Measurements from ENCODE around the gene THOC5. TPM values are rescaled to one million over a fixed set of nuclear protein-coding genes. Genes with fewer than 3 reads are reported as not detected.

THOC5 gene
- total and polyA plus RNA-seq, 2 experiments from 2014 or later = 24.6 to 53.4 TPM

- H3K9me2 ChIP-seq (ENCODE audit: insufficient read depth) = no peaks in the 10 kb centered on the region
- Mint-ChIP-seq H3K27me3 (ENCODE audit: insufficient read depth, low read depth, poor library complexity) (peaks cover 2% of the 10 kb centered on the region), H3K9me3 (no peaks in the 10 kb centered on the region), H3K4me3 (no peak overlapping the region), H3K36me3 (ENCODE audit: low read depth) (peaks cover 77% of the 10 kb centered on the region), H3K27ac (no peak overlapping the region), H3K4me1 (no peaks in the 10 kb centered on the region; the same call in 2 of the 3 replicates)
- no peaks in the 10 kb centered on the region for H3K4me1 ChIP-seq (ENCODE audit: insufficient read depth)
- H4K20me1 ChIP-seq (replicated peaks; ENCODE audit: insufficient read depth) = peaks cover 3% of the 10 kb centered on the region; the same call in 1 of the 2 replicates
- H3K27ac ChIP-seq (ENCODE audit: low read depth) = no peak overlapping the region
- DNase-seq (ENCODE audit: low spot score) (no peak), ATAC-seq (no peak)
- peaks cover 10% of the 10 kb centered on the region; the same call in 1 of the 2 replicates for H3F3A ChIP-seq (replicated peaks; ENCODE audit: low read depth)
- H3K79me2 ChIP-seq (replicated peaks; ENCODE audit: insufficient read depth) = no peaks in the 10 kb centered on the region
- no peak overlapping the region for H3K4me3 ChIP-seq
- no peak overlapping the region for H3K4me2 ChIP-seq
- H3K27me3 ChIP-seq (ENCODE audit: insufficient read depth) = no peaks in the 10 kb centered on the region
- peaks cover 64% of the 10 kb centered on the region for H3K36me3 ChIP-seq (ENCODE audit: insufficient read depth)
- TF ChIP-seq EZH2phosphoT487 (IDR thresholded peaks at IDR 0.05; ENCODE audit: unreplicated experiment) = no peak
- TF ChIP-seq EZH2 (IDR thresholded peaks at IDR 0.05; ENCODE audit: low read depth, unreplicated experiment) = no peak
- TF ChIP-seq ZNF462 (CRISPR knock-in tag; IDR thresholded peaks at IDR 0.05) = no peak
- TF ChIP-seq, protein P1, sequence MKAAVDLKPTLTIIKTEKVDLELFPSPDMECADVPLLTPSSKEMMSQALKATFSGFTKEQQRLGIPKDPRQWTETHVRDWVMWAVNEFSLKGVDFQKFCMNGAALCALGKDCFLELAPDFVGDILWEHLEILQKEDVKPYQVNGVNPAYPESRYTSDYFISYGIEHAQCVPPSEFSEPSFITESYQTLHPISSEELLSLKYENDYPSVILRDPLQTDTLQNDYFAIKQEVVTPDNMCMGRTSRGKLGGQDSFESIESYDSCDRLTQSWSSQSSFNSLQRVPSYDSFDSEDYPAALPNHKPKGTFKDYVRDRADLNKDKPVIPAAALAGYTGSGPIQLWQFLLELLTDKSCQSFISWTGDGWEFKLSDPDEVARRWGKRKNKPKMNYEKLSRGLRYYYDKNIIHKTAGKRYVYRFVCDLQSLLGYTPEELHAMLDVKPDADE (IDR thresholded peaks at IDR 0.05) = no peak
- no peak for TF ChIP-seq REST (IDR thresholded peaks at IDR 0.05; ENCODE audit: unreplicated experiment)
- TF ChIP-seq ZNF331 (CRISPR knock-in tag; IDR thresholded peaks at IDR 0.05; ENCODE audit: low read depth) = no peak
- no peak for TF ChIP-seq POLR2AphosphoS5 (IDR thresholded peaks at IDR 0.05; ENCODE audit: low read depth)
- no peak for TF ChIP-seq ZNF114 (CRISPR knock-in tag; IDR thresholded peaks at IDR 0.05)
- no peak for TF ChIP-seq CREB1 (CRISPR knock-in tag; IDR thresholded peaks at IDR 0.05; ENCODE audit: low read depth)
- no peak for TF ChIP-seq JUNB (IDR thresholded peaks at IDR 0.05; ENCODE audit: unreplicated experiment)
- TF ChIP-seq NANOG (IDR thresholded peaks at IDR 0.05; ENCODE audit: borderline replicate concordance) = no peak
- no peak for TF ChIP-seq CTCF (conservative IDR thresholded peaks at IDR 0.05; ENCODE audit: low read depth in 2 of 2)
- TF ChIP-seq STAT1 (IDR thresholded peaks at IDR 0.05; ENCODE audit: unreplicated experiment) = no peak
- H2AFZ ChIP-seq = no peak overlapping the region
Measured at GRCh38 chr22:29559030-29559429, 5.5 kb upstream of the THOC5 start.
